OCI-LY1 (cell line): ENCODE measurements around the gene COMMD1.

Source experiments
- H2AFZ ChIP-seq: fragments of 200-600 bp; sonication (generic), shearing (Covaris generic); 2 replicates; pipeline ENCODE4 v1.6.0; 2014; ENCODE audit warnings: antibody characterized with exemption, mild to moderate bottlenecking, low read length
- H3F3A ChIP-seq: fragments of 200-600 bp; sonication (generic), shearing (Covaris generic); 2 replicates; pipeline ENCODE4 v1.6.0; 2014; ENCODE audit warnings: mild to moderate bottlenecking, antibody characterized with exemption, low read length, moderate library complexity; ENCODE audit not compliant: insufficient read depth
- H3K27ac ChIP-seq: fragments of 200-600 bp; sonication (generic); 2 replicates; pipeline ENCODE4 v1.5.1; 2014; ENCODE audit warnings: low read length, mixed run types, mild to moderate bottlenecking, low read depth; ENCODE audit not compliant: poor library complexity, severe bottlenecking
- H3K27me3 ChIP-seq: fragments of 200-600 bp; sonication (generic); 2 replicates; pipeline ENCODE4 v1.6.0; 2014; ENCODE audit warnings: antibody characterized with exemption, mild to moderate bottlenecking, low read length, moderate library complexity; ENCODE audit not compliant: insufficient read depth
- H3K36me3 ChIP-seq: fragments of 200-600 bp; sonication (generic); 2 replicates; pipeline ENCODE4 v1.6.1; 2014; ENCODE audit warnings: mild to moderate bottlenecking, antibody characterized with exemption, low read length, moderate library complexity, mixed read lengths; ENCODE audit not compliant: insufficient read depth
- H3K4me1 ChIP-seq: fragments of 200-600 bp; sonication (generic); 2 replicates; pipeline ENCODE4 v1.5.1; 2014; ENCODE audit warnings: mild to moderate bottlenecking, low read length, moderate library complexity; ENCODE audit not compliant: insufficient read depth, severe bottlenecking
- H3K4me2 ChIP-seq: fragments of 200-600 bp; sonication (generic), shearing (Covaris generic); 2 replicates; pipeline ENCODE4 v1.6.1; 2014; ENCODE audit warnings: low read length
- H3K4me3 ChIP-seq: fragments of 200-600 bp; sonication (generic); 2 replicates; pipeline ENCODE4 v1.5.1; 2014; ENCODE audit warnings: low read length, low read depth, mild to moderate bottlenecking, mixed read lengths; ENCODE audit not compliant: poor library complexity, severe bottlenecking
- H3K79me2 ChIP-seq: fragments of 200-600 bp; shearing (Covaris generic); 2 replicates; pipeline ENCODE4 v1.6.1; 2016; ENCODE audit warnings: mixed run types, low read length, mixed read lengths; ENCODE audit not compliant: insufficient read depth
- H3K9ac ChIP-seq: fragments of 200-600 bp; sonication (generic), shearing (Covaris generic); 2 replicates; pipeline ENCODE4 v1.6.1; 2014; ENCODE audit warnings: mild to moderate bottlenecking, low read length, mixed read lengths
- H3K9me2 ChIP-seq: fragments of 200-600 bp; sonication (generic), shearing (Covaris generic); 2 replicates; pipeline ENCODE4 v1.6.1; 2014; ENCODE audit warnings: low read depth, mild to moderate bottlenecking, low read length, mixed read lengths
- H3K9me3 ChIP-seq: fragments of 200-600 bp; shearing (Covaris generic); 2 replicates; pipeline ENCODE4 v1.6.1; 2014; ENCODE audit warnings: low read length, mixed read lengths
- H4K20me1 ChIP-seq: fragments of 200-600 bp; sonication (generic), shearing (Covaris generic); 2 replicates; pipeline ENCODE4 v1.6.0; 2016; ENCODE audit warnings: mild to moderate bottlenecking, low read length; ENCODE audit not compliant: insufficient read depth
- EZH2 ChIP-seq: fragments of 200-600 bp; sonication (generic), shearing (Covaris generic); IDR thresholded peaks from 2 replicates; pipeline ENCODE4 v1.8.0; 2017; ENCODE audit warnings: borderline replicate concordance, mixed run types, mild to moderate bottlenecking, antibody characterized with exemption, low read length, moderate library complexity, mixed read lengths
- TF ChIP-seq, protein P1 (sequence below): fragments of 200-600 bp; sonication (generic), shearing (Covaris generic); IDR thresholded peaks from 2 replicates; pipeline ENCODE4 v1.5.1; 2017; ENCODE audit warnings: mild to moderate bottlenecking, antibody characterized with exemption, low read length, moderate library complexity, mixed read lengths

The COMMD1 gene

DNA sequence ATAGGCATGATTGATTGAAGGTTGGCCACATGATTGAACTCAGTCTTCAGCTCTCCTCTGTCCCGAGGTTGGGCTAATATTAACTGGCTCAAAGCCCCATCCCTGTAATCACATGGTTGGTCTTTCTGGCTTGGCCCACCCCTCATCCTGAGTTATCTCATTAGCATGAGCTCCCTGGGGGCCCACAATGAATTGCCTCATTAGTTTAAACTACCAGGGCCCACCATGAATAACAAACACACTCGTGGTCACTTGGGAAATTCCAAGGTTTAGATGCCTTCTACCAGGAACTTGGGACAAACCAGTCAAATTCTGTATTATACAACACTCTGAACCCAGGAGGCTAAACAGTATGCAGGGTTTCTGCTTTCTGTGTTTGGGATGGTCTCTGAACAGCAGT lies 168.8 kb downstream of the COMMD1 start:
- H3F3A ChIP-seq, result no peaks in the 10 kb centered on the region
- H3K9ac ChIP-seq, result no peak overlapping the region
- H3K79me2 ChIP-seq, result no peaks in the 10 kb centered on the region
- no peak overlapping the region for H3K27ac ChIP-seq
- peaks cover 5% of the 10 kb centered on the region for H3K4me1 ChIP-seq
- H3K9me3 ChIP-seq, result peaks cover 5% of the 10 kb centered on the region; the same call in 1 of the 2 replicates
- H2AFZ ChIP-seq, result no peak overlapping the region
- no peaks in the 10 kb centered on the region for H4K20me1 ChIP-seq
- TF ChIP-seq, protein P1, sequence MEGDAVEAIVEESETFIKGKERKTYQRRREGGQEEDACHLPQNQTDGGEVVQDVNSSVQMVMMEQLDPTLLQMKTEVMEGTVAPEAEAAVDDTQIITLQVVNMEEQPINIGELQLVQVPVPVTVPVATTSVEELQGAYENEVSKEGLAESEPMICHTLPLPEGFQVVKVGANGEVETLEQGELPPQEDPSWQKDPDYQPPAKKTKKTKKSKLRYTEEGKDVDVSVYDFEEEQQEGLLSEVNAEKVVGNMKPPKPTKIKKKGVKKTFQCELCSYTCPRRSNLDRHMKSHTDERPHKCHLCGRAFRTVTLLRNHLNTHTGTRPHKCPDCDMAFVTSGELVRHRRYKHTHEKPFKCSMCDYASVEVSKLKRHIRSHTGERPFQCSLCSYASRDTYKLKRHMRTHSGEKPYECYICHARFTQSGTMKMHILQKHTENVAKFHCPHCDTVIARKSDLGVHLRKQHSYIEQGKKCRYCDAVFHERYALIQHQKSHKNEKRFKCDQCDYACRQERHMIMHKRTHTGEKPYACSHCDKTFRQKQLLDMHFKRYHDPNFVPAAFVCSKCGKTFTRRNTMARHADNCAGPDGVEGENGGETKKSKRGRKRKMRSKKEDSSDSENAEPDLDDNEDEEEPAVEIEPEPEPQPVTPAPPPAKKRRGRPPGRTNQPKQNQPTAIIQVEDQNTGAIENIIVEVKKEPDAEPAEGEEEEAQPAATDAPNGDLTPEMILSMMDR, result no peak
- no peak for TF ChIP-seq EZH2
- no peaks in the 10 kb centered on the region for H3K27me3 ChIP-seq
- no peaks in the 10 kb centered on the region for H3K9me2 ChIP-seq
- H3K4me2 ChIP-seq, result no peak overlapping the region
- H3K36me3 ChIP-seq, result peaks cover 12% of the 10 kb centered on the region
- H3K4me3 ChIP-seq, result no peak overlapping the region

DNA sequence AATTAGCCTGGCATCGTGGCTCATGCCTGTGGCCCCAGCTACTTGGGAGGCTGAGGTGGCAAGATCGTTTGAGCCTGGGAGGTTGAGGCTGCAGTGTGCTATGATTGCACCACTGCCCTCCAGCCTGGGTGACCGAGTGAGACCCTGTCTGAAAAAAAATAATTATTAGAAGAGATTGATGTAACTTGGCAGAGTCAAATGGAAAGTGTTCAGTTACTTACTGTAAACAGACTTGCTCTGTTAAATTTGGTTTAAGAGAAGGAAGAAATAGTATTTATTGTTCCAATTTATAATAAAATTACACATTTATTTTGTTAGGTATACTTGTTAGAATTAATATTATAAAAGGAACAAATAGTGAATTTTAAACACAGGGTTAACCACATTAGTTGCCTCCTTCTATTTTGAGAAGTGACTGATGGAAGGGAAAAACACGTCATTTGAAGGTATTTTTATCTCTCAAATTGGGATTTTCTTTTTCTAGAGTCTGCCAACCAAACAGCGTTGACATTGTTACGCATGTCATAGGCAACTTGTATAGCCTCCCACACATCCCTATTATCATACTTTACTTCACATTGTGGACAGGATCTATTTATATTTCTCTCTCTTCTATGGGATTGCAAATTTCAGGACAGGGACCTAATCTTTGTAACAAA lies 171.6 kb downstream of the COMMD1 start:
- Histone ChIP-seq H2AFZ (no peak overlapping the region), H3K79me2 (no peaks in the 10 kb centered on the region), H3K9me2 (no peaks in the 10 kb centered on the region), H4K20me1 (no peaks in the 10 kb centered on the region), H3K27ac (no peak overlapping the region), H3K36me3 (peaks cover 12% of the 10 kb centered on the region), H3K4me2 (no peak overlapping the region), H3K9me3 (peaks cover 5% of the 10 kb centered on the region; the same call in 1 of the 2 replicates), H3K9ac (no peak overlapping the region), H3F3A (no peaks in the 10 kb centered on the region), H3K27me3 (no peaks in the 10 kb centered on the region), H3K4me1 (peaks cover 5% of the 10 kb centered on the region), H3K4me3 (no peak overlapping the region)
- TF ChIP-seq, protein P1, result no peak
- no peak for TF ChIP-seq EZH2

DNA sequence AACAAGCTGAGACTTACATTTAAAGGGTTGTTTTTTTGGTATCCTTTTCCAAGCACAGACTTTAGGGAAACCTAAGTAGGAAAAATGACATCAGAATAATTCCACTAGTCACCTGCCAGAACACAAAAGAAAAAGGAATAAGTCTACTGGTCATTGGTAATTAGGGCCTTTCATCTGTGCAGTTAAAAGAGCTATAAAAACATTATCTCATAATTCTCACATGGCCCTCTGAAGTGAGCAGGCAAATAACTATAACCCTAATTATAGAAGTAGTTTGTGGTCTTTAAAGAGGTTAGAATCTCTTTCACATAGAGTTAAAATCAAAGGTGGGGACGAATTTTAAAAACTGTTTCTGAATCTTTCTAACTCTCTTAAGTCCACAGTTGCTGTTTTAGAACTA lies 179.3 kb downstream of the COMMD1 start:
- H3K27me3 ChIP-seq, result no peaks in the 10 kb centered on the region
- H2AFZ ChIP-seq, result no peak overlapping the region
- H4K20me1 ChIP-seq, result no peaks in the 10 kb centered on the region
- H3K9me2 ChIP-seq, result no peaks in the 10 kb centered on the region
- no peak overlapping the region for H3K4me3 ChIP-seq
- H3F3A ChIP-seq, result no peaks in the 10 kb centered on the region
- H3K79me2 ChIP-seq, result no peaks in the 10 kb centered on the region
- no peaks in the 10 kb centered on the region; the same call in 1 of the 2 replicates for H3K9me3 ChIP-seq
- H3K36me3 ChIP-seq, result no peaks in the 10 kb centered on the region
- H3K4me2 ChIP-seq, result no peak overlapping the region
- TF ChIP-seq, protein P1, result no peak
- TF ChIP-seq EZH2, result no peak
- H3K27ac ChIP-seq, result no peak overlapping the region
- peaks cover 7% of the 10 kb centered on the region for H3K4me1 ChIP-seq
- no peak overlapping the region for H3K9ac ChIP-seq
